ENCODE measurements around the gene ASTN2. TPM values are rescaled to one million over a fixed set of nuclear protein-coding genes. Genes with fewer than 3 reads are reported as not detected.

Gene ASTN2
- total and polyA plus RNA-seq, 2 experiments from 2014 or later, result 7.0 to 24.6 TPM

DNA sequence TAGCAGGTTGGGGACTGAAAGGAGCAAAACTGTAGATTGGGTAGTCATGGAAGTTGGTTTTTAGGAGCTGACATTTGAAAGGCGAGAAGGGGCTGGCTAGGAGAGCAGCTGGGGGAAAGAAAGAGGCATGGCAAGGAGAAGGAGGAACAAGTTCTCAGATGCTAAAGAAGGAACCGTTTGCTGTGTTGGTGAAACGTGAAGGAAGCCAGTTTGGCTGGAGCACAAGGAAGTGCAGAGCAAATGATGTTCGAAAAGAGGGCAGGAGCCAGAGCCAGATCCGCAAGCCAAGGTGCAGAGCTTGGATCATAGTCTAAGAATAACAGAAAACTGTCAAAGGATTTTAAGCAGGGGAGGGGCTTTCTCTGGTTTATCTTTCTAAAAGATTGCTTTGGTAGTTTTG, 276.6 kb downstream of the ASTN2 start:
- Histone ChIP-seq H3K9me2 (ENCODE audit: insufficient read depth) (peaks cover 6% of the 10 kb centered on the region; the same call in 1 of the 2 replicates), H3K4me1 (ENCODE audit: insufficient read depth) (no peaks in the 10 kb centered on the region; the same call in 1 of the 2 replicates), H3K36me3 (ENCODE audit: insufficient read depth) (no peaks in the 10 kb centered on the region), H3F3A (replicated peaks; ENCODE audit: low read depth) (no peaks in the 10 kb centered on the region), H3K4me2 (no peak overlapping the region), H3K27ac (ENCODE audit: low read depth) (no peak overlapping the region), H2AFZ (no peak overlapping the region), H4K20me1 (replicated peaks; ENCODE audit: insufficient read depth) (no peaks in the 10 kb centered on the region; the same call in 1 of the 2 replicates), H3K4me3 (no peak overlapping the region), H3K79me2 (replicated peaks; ENCODE audit: insufficient read depth) (no peaks in the 10 kb centered on the region), H3K27me3 (ENCODE audit: insufficient read depth) (no peaks in the 10 kb centered on the region)
- Mint-ChIP-seq H3K27me3 (ENCODE audit: insufficient read depth, low read depth, poor library complexity) (peaks cover 2% of the 10 kb centered on the region), H3K4me1 (peaks cover 19% of the 10 kb centered on the region; the same call in 2 of the 3 replicates), H3K27ac (no peak overlapping the region), H3K4me3 (no peak overlapping the region), H3K9me3 (no peaks in the 10 kb centered on the region), H3K36me3 (ENCODE audit: low read depth) (no peaks in the 10 kb centered on the region)
- TF ChIP-seq JUNB (IDR thresholded peaks at IDR 0.05; ENCODE audit: unreplicated experiment) (no peak), ZNF114 (CRISPR knock-in tag; IDR thresholded peaks at IDR 0.05) (no peak), ZNF331 (CRISPR knock-in tag; IDR thresholded peaks at IDR 0.05; ENCODE audit: low read depth) (no peak), POLR2AphosphoS5 (IDR thresholded peaks at IDR 0.05; ENCODE audit: low read depth) (no peak), CREB1 (CRISPR knock-in tag; IDR thresholded peaks at IDR 0.05; ENCODE audit: low read depth) (no peak)
- TF ChIP-seq, protein P1, sequence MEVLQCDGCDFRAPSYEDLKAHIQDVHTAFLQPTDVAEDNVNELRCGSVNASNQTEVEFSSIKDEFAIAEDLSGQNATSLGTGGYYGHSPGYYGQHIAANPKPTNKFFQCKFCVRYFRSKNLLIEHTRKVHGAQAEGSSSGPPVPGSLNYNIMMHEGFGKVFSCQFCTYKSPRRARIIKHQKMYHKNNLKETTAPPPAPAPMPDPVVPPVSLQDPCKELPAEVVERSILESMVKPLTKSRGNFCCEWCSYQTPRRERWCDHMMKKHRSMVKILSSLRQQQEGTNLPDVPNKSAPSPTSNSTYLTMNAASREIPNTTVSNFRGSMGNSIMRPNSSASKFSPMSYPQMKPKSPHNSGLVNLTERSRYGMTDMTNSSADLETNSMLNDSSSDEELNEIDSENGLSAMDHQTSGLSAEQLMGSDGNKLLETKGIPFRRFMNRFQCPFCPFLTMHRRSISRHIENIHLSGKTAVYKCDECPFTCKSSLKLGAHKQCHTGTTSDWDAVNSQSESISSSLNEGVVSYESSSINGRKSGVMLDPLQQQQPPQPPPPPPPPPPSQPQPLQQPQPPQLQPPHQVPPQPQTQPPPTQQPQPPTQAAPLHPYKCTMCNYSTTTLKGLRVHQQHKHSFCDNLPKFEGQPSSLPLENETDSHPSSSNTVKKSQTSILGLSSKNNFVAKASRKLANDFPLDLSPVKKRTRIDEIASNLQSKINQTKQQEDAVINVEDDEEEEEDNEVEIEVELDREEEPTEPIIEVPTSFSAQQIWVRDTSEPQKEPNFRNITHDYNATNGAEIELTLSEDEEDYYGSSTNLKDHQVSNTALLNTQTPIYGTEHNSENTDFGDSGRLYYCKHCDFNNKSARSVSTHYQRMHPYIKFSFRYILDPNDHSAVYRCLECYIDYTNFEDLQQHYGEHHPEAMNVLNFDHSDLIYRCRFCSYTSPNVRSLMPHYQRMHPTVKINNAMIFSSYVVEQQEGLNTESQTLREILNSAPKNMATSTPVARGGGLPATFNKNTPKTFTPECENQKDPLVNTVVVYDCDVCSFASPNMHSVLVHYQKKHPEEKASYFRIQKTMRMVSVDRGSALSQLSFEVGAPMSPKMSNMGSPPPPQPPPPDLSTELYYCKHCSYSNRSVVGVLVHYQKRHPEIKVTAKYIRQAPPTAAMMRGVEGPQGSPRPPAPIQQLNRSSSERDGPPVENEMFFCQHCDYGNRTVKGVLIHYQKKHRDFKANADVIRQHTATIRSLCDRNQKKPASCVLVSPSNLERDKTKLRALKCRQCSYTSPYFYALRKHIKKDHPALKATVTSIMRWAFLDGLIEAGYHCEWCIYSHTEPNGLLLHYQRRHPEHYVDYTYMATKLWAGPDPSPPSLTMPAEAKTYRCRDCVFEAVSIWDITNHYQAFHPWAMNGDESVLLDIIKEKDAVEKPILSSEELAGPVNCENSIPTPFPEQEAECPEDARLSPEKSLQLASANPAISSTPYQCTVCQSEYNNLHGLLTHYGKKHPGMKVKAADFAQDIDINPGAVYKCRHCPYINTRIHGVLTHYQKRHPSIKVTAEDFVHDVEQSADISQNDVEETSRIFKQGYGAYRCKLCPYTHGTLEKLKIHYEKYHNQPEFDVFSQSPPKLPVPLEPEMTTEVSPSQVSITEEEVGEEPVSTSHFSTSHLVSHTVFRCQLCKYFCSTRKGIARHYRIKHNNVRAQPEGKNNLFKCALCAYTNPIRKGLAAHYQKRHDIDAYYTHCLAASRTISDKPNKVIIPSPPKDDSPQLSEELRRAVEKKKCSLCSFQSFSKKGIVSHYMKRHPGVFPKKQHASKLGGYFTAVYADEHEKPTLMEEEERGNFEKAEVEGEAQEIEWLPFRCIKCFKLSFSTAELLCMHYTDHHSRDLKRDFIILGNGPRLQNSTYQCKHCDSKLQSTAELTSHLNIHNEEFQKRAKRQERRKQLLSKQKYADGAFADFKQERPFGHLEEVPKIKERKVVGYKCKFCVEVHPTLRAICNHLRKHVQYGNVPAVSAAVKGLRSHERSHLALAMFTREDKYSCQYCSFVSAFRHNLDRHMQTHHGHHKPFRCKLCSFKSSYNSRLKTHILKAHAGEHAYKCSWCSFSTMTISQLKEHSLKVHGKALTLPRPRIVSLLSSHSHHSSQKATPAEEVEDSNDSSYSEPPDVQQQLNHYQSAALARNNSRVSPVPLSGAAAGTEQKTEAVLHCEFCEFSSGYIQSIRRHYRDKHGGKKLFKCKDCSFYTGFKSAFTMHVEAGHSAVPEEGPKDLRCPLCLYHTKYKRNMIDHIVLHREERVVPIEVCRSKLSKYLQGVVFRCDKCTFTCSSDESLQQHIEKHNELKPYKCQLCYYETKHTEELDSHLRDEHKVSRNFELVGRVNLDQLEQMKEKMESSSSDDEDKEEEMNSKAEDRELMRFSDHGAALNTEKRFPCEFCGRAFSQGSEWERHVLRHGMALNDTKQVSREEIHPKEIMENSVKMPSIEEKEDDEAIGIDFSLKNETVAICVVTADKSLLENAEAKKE (CRISPR knock-in tag; IDR thresholded peaks at IDR 0.05), result no peak
- TF ChIP-seq, protein P2, sequence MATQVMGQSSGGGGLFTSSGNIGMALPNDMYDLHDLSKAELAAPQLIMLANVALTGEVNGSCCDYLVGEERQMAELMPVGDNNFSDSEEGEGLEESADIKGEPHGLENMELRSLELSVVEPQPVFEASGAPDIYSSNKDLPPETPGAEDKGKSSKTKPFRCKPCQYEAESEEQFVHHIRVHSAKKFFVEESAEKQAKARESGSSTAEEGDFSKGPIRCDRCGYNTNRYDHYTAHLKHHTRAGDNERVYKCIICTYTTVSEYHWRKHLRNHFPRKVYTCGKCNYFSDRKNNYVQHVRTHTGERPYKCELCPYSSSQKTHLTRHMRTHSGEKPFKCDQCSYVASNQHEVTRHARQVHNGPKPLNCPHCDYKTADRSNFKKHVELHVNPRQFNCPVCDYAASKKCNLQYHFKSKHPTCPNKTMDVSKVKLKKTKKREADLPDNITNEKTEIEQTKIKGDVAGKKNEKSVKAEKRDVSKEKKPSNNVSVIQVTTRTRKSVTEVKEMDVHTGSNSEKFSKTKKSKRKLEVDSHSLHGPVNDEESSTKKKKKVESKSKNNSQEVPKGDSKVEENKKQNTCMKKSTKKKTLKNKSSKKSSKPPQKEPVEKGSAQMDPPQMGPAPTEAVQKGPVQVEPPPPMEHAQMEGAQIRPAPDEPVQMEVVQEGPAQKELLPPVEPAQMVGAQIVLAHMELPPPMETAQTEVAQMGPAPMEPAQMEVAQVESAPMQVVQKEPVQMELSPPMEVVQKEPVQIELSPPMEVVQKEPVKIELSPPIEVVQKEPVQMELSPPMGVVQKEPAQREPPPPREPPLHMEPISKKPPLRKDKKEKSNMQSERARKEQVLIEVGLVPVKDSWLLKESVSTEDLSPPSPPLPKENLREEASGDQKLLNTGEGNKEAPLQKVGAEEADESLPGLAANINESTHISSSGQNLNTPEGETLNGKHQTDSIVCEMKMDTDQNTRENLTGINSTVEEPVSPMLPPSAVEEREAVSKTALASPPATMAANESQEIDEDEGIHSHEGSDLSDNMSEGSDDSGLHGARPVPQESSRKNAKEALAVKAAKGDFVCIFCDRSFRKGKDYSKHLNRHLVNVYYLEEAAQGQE (IDR thresholded peaks at IDR 0.05; ENCODE audit: unreplicated experiment), result no peak
- TF ChIP-seq, protein P3, sequence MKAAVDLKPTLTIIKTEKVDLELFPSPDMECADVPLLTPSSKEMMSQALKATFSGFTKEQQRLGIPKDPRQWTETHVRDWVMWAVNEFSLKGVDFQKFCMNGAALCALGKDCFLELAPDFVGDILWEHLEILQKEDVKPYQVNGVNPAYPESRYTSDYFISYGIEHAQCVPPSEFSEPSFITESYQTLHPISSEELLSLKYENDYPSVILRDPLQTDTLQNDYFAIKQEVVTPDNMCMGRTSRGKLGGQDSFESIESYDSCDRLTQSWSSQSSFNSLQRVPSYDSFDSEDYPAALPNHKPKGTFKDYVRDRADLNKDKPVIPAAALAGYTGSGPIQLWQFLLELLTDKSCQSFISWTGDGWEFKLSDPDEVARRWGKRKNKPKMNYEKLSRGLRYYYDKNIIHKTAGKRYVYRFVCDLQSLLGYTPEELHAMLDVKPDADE (IDR thresholded peaks at IDR 0.05), result no peak
- ATAC-seq (no peak), DNase-seq (ENCODE audit: low spot score) (no peak)

All from GM23338 (cell line).